Panc1 (cell line): ENCODE data around the gene STK10.

ENCODE experiments used
- CTCF ChIP-seq: fragments of 450-650 bp; IDR thresholded peaks from 2 replicates; pipeline ENCODE4 v1.5.1; 2017; ENCODE audit warnings: mild to moderate bottlenecking
- POLR2AphosphoS5 ChIP-seq: IDR thresholded peaks from 2 replicates; pipeline ENCODE4 v1.6.1; 2012; ENCODE audit warnings: mild to moderate bottlenecking, low read depth, low read length, moderate library complexity
- REST ChIP-seq, 2 experiments: IDR thresholded peaks; 2 replicates each; pipeline ENCODE4 v1.6.1; 2011 to 2012; ENCODE audit warnings: low read depth in 2 of 2, control low read depth in 1 of 2, low read length in 1 of 2, mild to moderate bottlenecking in 1 of 2, moderate library complexity in 1 of 2; ENCODE audit not compliant: insufficient read depth in 1 of 2
- TCF7L2 ChIP-seq: IDR thresholded peaks from 2 replicates; pipeline ENCODE4 v1.6.1; 2011; ENCODE audit warnings: mild to moderate bottlenecking, low read depth, low read length, inconsistent platforms

- TF ChIP-seq CTCF (no peak), POLR2AphosphoS5 (no peak), TCF7L2 (no peak), REST (IDR thresholded peaks at IDR 0.05; ENCODE audit: insufficient read depth in 1 of 2, low read depth in 2 of 2, low read length in 1 of 2) (no peak)
These were observed 137.9 kb downstream of the STK10 start for GRCh38 chr5:172050080-172050479.
